Hematopoietic multipotent progenitor cell treated with erythropoietin and hydrocortisone succinate and interleukin-3 and kit ligand, for 17 days (in vitro differentiated cells): Measurements from ENCODE around the gene TPTE.
"Not testable (repeated sequence)": the region's sequence is repeated elsewhere in the genome, so short reads cannot be mapped to it uniquely, and the experiment has no call there.

Experiments used
- DNase-seq: peaks from one replicate; pipeline ENCODE4 v3.0.0-alpha.2; 2015; ENCODE audit warnings: low spot score

Gene TPTE

GRCh38 chr21:10521091-10521598 lies at the start of gene TPTE:
TPTE (plus strand) TSS chr21:10521583; CDS start chr21:10538724, 17,141 bp downstream.
- no peak for DNase-seq

- not testable (repeated sequence) for DNase-seq
These were observed 49.4 kb upstream of the TPTE start for GRCh38 chr21:10471999-10472398.

- DNase-seq, result not testable (repeated sequence)
These were observed 43.6 kb upstream of the TPTE start for GRCh38 chr21:10477794-10478193.

GRCh38 chr21:10479875-10480274 lies 41.5 kb upstream of the TPTE start:
- DNase-seq, result not testable (repeated sequence)

GRCh38 chr21:10484864-10485263 lies 36.5 kb upstream of the TPTE start:
- not testable (repeated sequence) for DNase-seq

- DNase-seq, result not testable (repeated sequence)
These were observed 30.9 kb upstream of the TPTE start for GRCh38 chr21:10490453-10490852.

- DNase-seq, result no peak
These were observed 10.3 kb upstream of the TPTE start for GRCh38 chr21:10511116-10511515.

GRCh38 chr21:10516889-10517288 lies 4.5 kb upstream of the TPTE start:
- not testable (repeated sequence) for DNase-seq

GRCh38 chr21:10517904-10518303 lies 3.5 kb upstream of the TPTE start:
- not testable (repeated sequence) for DNase-seq

- DNase-seq, result not testable (repeated sequence)
These were observed 585 bp downstream of the TPTE start for GRCh38 chr21:10521835-10522500.

GRCh38 chr21:10539956-10540355 lies 18.6 kb downstream of the TPTE start:
- no peak for DNase-seq

GRCh38 chr21:10544376-10544775 lies 23.0 kb downstream of the TPTE start:
- not testable (repeated sequence) for DNase-seq

- not testable (repeated sequence) for DNase-seq
These were observed 26.5 kb downstream of the TPTE start for GRCh38 chr21:10547868-10548267.

- not testable (repeated sequence) for DNase-seq
These were observed 27.1 kb downstream of the TPTE start for GRCh38 chr21:10548331-10548954.

GRCh38 chr21:10570803-10571202 lies 49.4 kb downstream of the TPTE start:
- not testable (repeated sequence) for DNase-seq

- DNase-seq, result not testable (repeated sequence)
These were observed 53.3 kb downstream of the TPTE start for GRCh38 chr21:10574531-10575310.

GRCh38 chr21:10575311-10575667 lies 53.9 kb downstream of the TPTE start:
- no peak for DNase-seq

GRCh38 chr21:10578910-10579309 lies 57.5 kb downstream of the TPTE start:
- DNase-seq, result not testable (repeated sequence)

GRCh38 chr21:10589115-10589514 lies 67.7 kb downstream of the TPTE start:
- not testable (repeated sequence) for DNase-seq

- not testable (repeated sequence) for DNase-seq
These were observed 85.7 kb downstream of the TPTE start for GRCh38 chr21:10607074-10607473.

GRCh38 chr21:10614285-10614684 lies 92.9 kb downstream of the TPTE start:
- DNase-seq, result not testable (repeated sequence)

GRCh38 chr21:10616061-10616460 lies 94.7 kb downstream of the TPTE start:
- not testable (repeated sequence) for DNase-seq

- DNase-seq, result no peak
These were observed 95.2 kb downstream of the TPTE start for GRCh38 chr21:10616535-10616934.
